ENCODE results near the gene VWA8.

GRCh38 chr13:41596190-41596589, 364.7 kb downstream of the VWA8 start:
- TF ChIP-seq POLR2A (IDR thresholded peaks at IDR 0.05) (no peak), CTCF (IDR thresholded peaks at IDR 0.05) (no peak), POLR2AphosphoS5 (IDR thresholded peaks at IDR 0.05) (no peak)

All from breast epithelium (tissue), 3 donors.